H9 (cell line): Measurements from ENCODE around the gene MIPEP. TPM values are rescaled to one million over a fixed set of nuclear protein-coding genes. Genes with fewer than 3 reads are reported as not detected.

Experiments used
- DNase-seq: peaks from one replicate; pipeline ENCODE4 v3.0.0-alpha.2; 2017
- H2AFZ ChIP-seq: one replicate; pipeline ENCODE4 v1.6.1; 2013; ENCODE audit warnings: mild to moderate bottlenecking, low read length, control low read depth, moderate library complexity
- H2AK5ac ChIP-seq: 2 replicates; pipeline ENCODE4 v1.6.1; 2013; ENCODE audit warnings: low read length, control low read depth, mixed read lengths; ENCODE audit not compliant: insufficient read length
- H2BK120ac ChIP-seq: one replicate; pipeline ENCODE4 v1.6.1; 2013; ENCODE audit warnings: low read depth, mild to moderate bottlenecking, low read length, control low read depth, inconsistent platforms; ENCODE audit not compliant: poor library complexity, severe bottlenecking
- H2BK12ac ChIP-seq: 2 replicates; pipeline ENCODE4 v1.6.1; 2013; ENCODE audit warnings: low read length, control low read depth, mixed read lengths, low read depth; ENCODE audit not compliant: insufficient read length
- H2BK15ac ChIP-seq: 2 replicates; pipeline ENCODE4 v1.6.1; 2013; ENCODE audit warnings: low read depth, low read length, control low read depth
- H2BK20ac ChIP-seq: one replicate; pipeline ENCODE4 v1.6.1; 2013; ENCODE audit warnings: low read depth, mild to moderate bottlenecking, low read length, control low read depth, inconsistent platforms; ENCODE audit not compliant: poor library complexity, severe bottlenecking
- H2BK5ac ChIP-seq: 2 replicates; pipeline ENCODE4 v1.6.1; 2013; ENCODE audit warnings: low read length, control low read depth, mixed read lengths; ENCODE audit not compliant: insufficient read length
- H3K14ac ChIP-seq: 2 replicates; pipeline ENCODE4 v1.6.1; 2013; ENCODE audit warnings: low read length, control low read depth; ENCODE audit not compliant: insufficient read depth
- H3K18ac ChIP-seq: 2 replicates; pipeline ENCODE4 v1.6.1; 2013; ENCODE audit warnings: low read depth, mild to moderate bottlenecking, mixed read lengths, low read length, control low read depth; ENCODE audit not compliant: insufficient read length
- H3K23ac ChIP-seq: 2 replicates; pipeline ENCODE4 v1.6.1; 2013; ENCODE audit warnings: low read length, control low read depth, mixed read lengths, low read depth; ENCODE audit not compliant: insufficient read length
- H3K23me2 ChIP-seq: 2 replicates; pipeline ENCODE4 v1.6.1; 2013; ENCODE audit warnings: low read depth, mild to moderate bottlenecking, mixed read lengths, low read length, control low read depth; ENCODE audit not compliant: insufficient read length, poor library complexity, severe bottlenecking
- H3K27ac ChIP-seq: 2 replicates; pipeline ENCODE4 v1.5.1; 2013; ENCODE audit warnings: low read length, control low read depth, mixed read lengths, low read depth; ENCODE audit not compliant: insufficient read length
- H3K27me3 ChIP-seq: 2 replicates; pipeline ENCODE4 v1.6.1; 2013; ENCODE audit warnings: low read length, control low read depth, inconsistent platforms; ENCODE audit not compliant: insufficient read depth
- H3K4ac ChIP-seq: 2 replicates; pipeline ENCODE4 v1.6.1; 2013; ENCODE audit warnings: low read depth, mild to moderate bottlenecking, control low read depth, inconsistent platforms, low read length, moderate library complexity
- H3K4me1 ChIP-seq: 2 replicates; pipeline ENCODE4 v1.6.1; 2013; ENCODE audit warnings: low read length, control low read depth, inconsistent platforms; ENCODE audit not compliant: insufficient read depth
- H3K4me2 ChIP-seq: 2 replicates; pipeline ENCODE4 v1.6.1; 2013; ENCODE audit warnings: low read length, control low read depth, mixed read lengths; ENCODE audit not compliant: insufficient read length, insufficient read depth
- H3K56ac ChIP-seq: 2 replicates; pipeline ENCODE4 v1.6.1; 2013; ENCODE audit warnings: low read depth, mild to moderate bottlenecking, mixed read lengths, low read length, control low read depth; ENCODE audit not compliant: insufficient read length
- H3K79me1 ChIP-seq: 2 replicates; pipeline ENCODE4 v1.6.1; 2013; ENCODE audit warnings: low read depth, mild to moderate bottlenecking, moderate library complexity, low read length, control low read depth, inconsistent platforms; ENCODE audit not compliant: insufficient read depth, poor library complexity, severe bottlenecking
- H3K79me2 ChIP-seq: 2 replicates; pipeline ENCODE4 v1.6.1; 2013; ENCODE audit warnings: low read length, control low read depth, inconsistent platforms; ENCODE audit not compliant: insufficient read depth
- H3K9ac ChIP-seq: 2 replicates; pipeline ENCODE4 v1.6.1; 2013; ENCODE audit warnings: low read length, control low read depth, mixed read lengths; ENCODE audit not compliant: insufficient read length; ENCODE audit errors: extremely low read depth
- H3K9me3 ChIP-seq: one replicate; pipeline ENCODE4 v1.6.1; 2013; ENCODE audit warnings: low read depth, low read length, inconsistent platforms; ENCODE audit not compliant: control insufficient read depth
- H3T11ph ChIP-seq: one replicate; pipeline ENCODE4 v1.6.1; 2013; ENCODE audit warnings: mild to moderate bottlenecking, low read length, control low read depth, inconsistent platforms
- H4K20me1 ChIP-seq: one replicate; pipeline ENCODE4 v1.6.1; 2013; ENCODE audit not compliant: control insufficient read depth, insufficient read length, insufficient read depth
- H4K5ac ChIP-seq: 2 replicates; pipeline ENCODE4 v1.6.1; 2013; ENCODE audit warnings: low read depth, mild to moderate bottlenecking, mixed read lengths, low read length, control low read depth; ENCODE audit not compliant: insufficient read length
- H4K8ac ChIP-seq: replicated peaks from 2 replicates; pipeline ENCODE4 v1.6.1; 2013; ENCODE audit warnings: low read length, control low read depth, mixed read lengths, low read depth; ENCODE audit not compliant: insufficient read length
- H4K91ac ChIP-seq: 2 replicates; pipeline ENCODE4 v1.6.1; 2013; ENCODE audit warnings: low read depth, mild to moderate bottlenecking, moderate library complexity, mixed read lengths, low read length, control low read depth; ENCODE audit not compliant: insufficient read length
- H3K27ac Mint-ChIP-seq, 3 experiments: 2 replicates in 2 of 3; 3 replicates in 1 of 3; pipeline ENCODE4 v1.8.0; 2020 to 2021; ENCODE audit warnings: mixed read lengths in 3 of 3, mild to moderate bottlenecking in 1 of 3, moderate library complexity in 1 of 3
- H3K27me3 Mint-ChIP-seq: 2 replicates; pipeline ENCODE4 v1.8.0; 2021; ENCODE audit warnings: low read depth, mild to moderate bottlenecking, moderate library complexity, mixed read lengths
- H3K36me3 Mint-ChIP-seq, 3 experiments: 2 replicates in 2 of 3; 3 replicates in 1 of 3; pipeline ENCODE4 v1.8.0; 2020 to 2021; ENCODE audit warnings: low read depth in 3 of 3, mixed read lengths in 3 of 3; ENCODE audit not compliant: insufficient read depth in 1 of 3
- H3K4me1 Mint-ChIP-seq, 2 experiments: 2 replicates each; pipeline ENCODE4 v1.8.0; 2020; ENCODE audit warnings: mixed read lengths in 2 of 2
- H3K4me3 Mint-ChIP-seq, 2 experiments: 2 replicates in 1 of 2; 3 replicates in 1 of 2; pipeline ENCODE4 v1.8.0; 2020 to 2021; ENCODE audit warnings: mild to moderate bottlenecking in 2 of 2, mixed read lengths in 2 of 2, moderate library complexity in 1 of 2
- H3K9me3 Mint-ChIP-seq, 2 experiments: 2 replicates in 1 of 2; 3 replicates in 1 of 2; pipeline ENCODE4 v1.8.0; 2020; ENCODE audit warnings: mild to moderate bottlenecking in 2 of 2, mixed read lengths in 2 of 2, moderate library complexity in 1 of 2
- CTCF ChIP-seq: fragments of 200-600 bp; sonication (generic); conservative IDR thresholded peaks from 3 replicates; pipeline ENCODE4 v1.8.0; 2021; ENCODE audit warnings: antibody characterized with exemption, mild to moderate bottlenecking
- WGBS: extraction: QIAGEN DNeasy Blood & Tissue Kit; methylation state at CpG from one replicate; pipeline ENCODE4 v1.1.7; 2013; ENCODE audit warnings: missing lambda C conversion rate, low lambda C conversion rate, mixed read lengths; ENCODE audit not compliant: insufficient read length; ENCODE audit errors: extremely low coverage; 5-methylcytosine and 5-hydroxymethylcytosine counted together
- total RNA-seq: library from RNA; stranded (reverse); gene quantifications from 2 replicates; pipeline ENCODE4 v1.2.1, GENCODE V29; 2021

The MIPEP gene
- total RNA-seq, 1 experiment from 2014 or later, result 18.5 TPM

- H3T11ph ChIP-seq, result no peak overlapping the region
- H3K4ac ChIP-seq, result no peak overlapping the region
- H3K4me1 ChIP-seq, result no peaks in the 10 kb centered on the region
- H3K56ac ChIP-seq, result no peak overlapping the region
- H3K27ac ChIP-seq, result no peak overlapping the region
- H3K9ac ChIP-seq, result no peak overlapping the region
- peaks cover 0 to 2% of the 10 kb centered on the region in 2 experiments; a peak in 2 of 4 replicates for H3K4me1 Mint-ChIP-seq
- no peaks in the 10 kb centered on the region for H3K23me2 ChIP-seq
- H3K79me1 ChIP-seq, result no peaks in the 10 kb centered on the region
- no peak overlapping the region for H3K14ac ChIP-seq
- no peak for DNase-seq
- no peaks in the 10 kb centered on the region for H3K27me3 ChIP-seq
- no peak overlapping the region for H3K23ac ChIP-seq
- H2BK5ac ChIP-seq, result no peak overlapping the region
- no peak overlapping the region for H4K91ac ChIP-seq
- H2BK120ac ChIP-seq, result no peak overlapping the region
- WGBS, result no CpG with 5 or more reads among the region's 5 CpGs
- H4K20me1 ChIP-seq, result no peaks in the 10 kb centered on the region
- no peaks in the 10 kb centered on the region for H3K79me2 ChIP-seq
- no peak overlapping the region for H2AK5ac ChIP-seq
- H3K27me3 Mint-ChIP-seq, result no peaks in the 10 kb centered on the region
- H2AFZ ChIP-seq, result no peak overlapping the region
- H3K4me2 ChIP-seq, result no peak overlapping the region
- H3K18ac ChIP-seq, result no peak overlapping the region
- peaks cover 22 to 30% of the 10 kb centered on the region in 2 experiments for H3K9me3 Mint-ChIP-seq
- no peak overlapping the region for H2BK15ac ChIP-seq
- no peak overlapping the region for H2BK20ac ChIP-seq
- peaks cover 3 to 20% (median 14%) of the 10 kb centered on the region in 3 experiments; a peak in 5 of 7 replicates for H3K36me3 Mint-ChIP-seq
- no peak overlapping the region for H4K5ac ChIP-seq
- no peaks in the 10 kb centered on the region for H3K9me3 ChIP-seq
- no peak for TF ChIP-seq CTCF
- H2BK12ac ChIP-seq, result no peak overlapping the region
- no peak overlapping the region for H3K27ac Mint-ChIP-seq
- H4K8ac ChIP-seq, result no peak overlapping the region
- no peak overlapping the region for H3K4me3 Mint-ChIP-seq
These were observed 201.6 kb downstream of the MIPEP start for GRCh38 chr13:23687614-23688013.
